ENCODE measurements around the gene AZIN2.

AZIN2 gene

GRCh38 chr1:33088119-33088906, 7.4 kb downstream of the AZIN2 start:
- Histone ChIP-seq H3K4me1 (ENCODE audit: insufficient read depth, low read length, severe bottlenecking) (no peaks in the 10 kb centered on the region), H3K9me3 (ENCODE audit: low read length) (no peaks in the 10 kb centered on the region), H3K27ac (ENCODE audit: low read depth, low read length, poor library complexity, severe bottlenecking) (no peak overlapping the region), H3K4me3 (ENCODE audit: low read depth, low read length, poor library complexity, severe bottlenecking) (no peak overlapping the region), H3K9ac (ENCODE audit: low read length) (no peak overlapping the region), H3K79me2 (ENCODE audit: insufficient read depth, low read length) (no peaks in the 10 kb centered on the region), H3K4me2 (ENCODE audit: low read length) (no peak overlapping the region), H3K36me3 (ENCODE audit: insufficient read depth, low read length) (no peaks in the 10 kb centered on the region), H2AFZ (ENCODE audit: low read length) (no peak overlapping the region), H3K9me2 (ENCODE audit: low read depth, low read length) (no peaks in the 10 kb centered on the region), H4K20me1 (ENCODE audit: insufficient read depth, low read length) (no peaks in the 10 kb centered on the region), H3K27me3 (ENCODE audit: insufficient read depth, low read length) (no peaks in the 10 kb centered on the region), H3F3A (ENCODE audit: insufficient read depth, low read length) (no peaks in the 10 kb centered on the region)
- TF ChIP-seq EZH2 (IDR thresholded peaks at IDR 0.05; ENCODE audit: borderline replicate concordance, low read length) (no peak), CTCF (IDR thresholded peaks at IDR 0.05; ENCODE audit: low read length) (no peak)

- H2AFZ ChIP-seq (ENCODE audit: low read length): no peak overlapping the region
- no peak overlapping the region for H3K27ac ChIP-seq (ENCODE audit: low read depth, low read length, poor library complexity, severe bottlenecking)
- H3K36me3 ChIP-seq (ENCODE audit: insufficient read depth, low read length): no peaks in the 10 kb centered on the region
- no peaks in the 10 kb centered on the region for H3K27me3 ChIP-seq (ENCODE audit: insufficient read depth, low read length)
- H3K4me3 ChIP-seq (ENCODE audit: low read depth, low read length, poor library complexity, severe bottlenecking): no peak overlapping the region
- H3K9me3 ChIP-seq (ENCODE audit: low read length): no peaks in the 10 kb centered on the region
- H3K4me1 ChIP-seq (ENCODE audit: insufficient read depth, low read length, severe bottlenecking): no peaks in the 10 kb centered on the region
- H3K9ac ChIP-seq (ENCODE audit: low read length): no peak overlapping the region
- no peak for TF ChIP-seq CTCF (IDR thresholded peaks at IDR 0.05; ENCODE audit: low read length)
- no peak for TF ChIP-seq EZH2 (IDR thresholded peaks at IDR 0.05; ENCODE audit: borderline replicate concordance, low read length)
- no peaks in the 10 kb centered on the region for H3K9me2 ChIP-seq (ENCODE audit: low read depth, low read length)
- no peaks in the 10 kb centered on the region for H4K20me1 ChIP-seq (ENCODE audit: insufficient read depth, low read length)
- no peak overlapping the region for H3K4me2 ChIP-seq (ENCODE audit: low read length)
- H3K79me2 ChIP-seq (ENCODE audit: insufficient read depth, low read length): no peaks in the 10 kb centered on the region
- no peaks in the 10 kb centered on the region for H3F3A ChIP-seq (ENCODE audit: insufficient read depth, low read length)
These were observed 8.5 kb downstream of the AZIN2 start for GRCh38 chr1:33089457-33089856.

GRCh38 chr1:33092438-33092837, 11.5 kb downstream of the AZIN2 start:
- Histone ChIP-seq H3K36me3 (ENCODE audit: insufficient read depth, low read length) (no peaks in the 10 kb centered on the region), H3K27ac (ENCODE audit: low read depth, low read length, poor library complexity, severe bottlenecking) (no peak overlapping the region), H3K79me2 (ENCODE audit: insufficient read depth, low read length) (no peaks in the 10 kb centered on the region), H3K9me2 (ENCODE audit: low read depth, low read length) (no peaks in the 10 kb centered on the region), H3F3A (ENCODE audit: insufficient read depth, low read length) (no peaks in the 10 kb centered on the region), H2AFZ (ENCODE audit: low read length) (no peak overlapping the region), H3K27me3 (ENCODE audit: insufficient read depth, low read length) (no peaks in the 10 kb centered on the region), H3K4me1 (ENCODE audit: insufficient read depth, low read length, severe bottlenecking) (no peaks in the 10 kb centered on the region), H3K9me3 (ENCODE audit: low read length) (no peaks in the 10 kb centered on the region), H3K9ac (ENCODE audit: low read length) (no peak overlapping the region), H4K20me1 (ENCODE audit: insufficient read depth, low read length) (no peaks in the 10 kb centered on the region), H3K4me3 (ENCODE audit: low read depth, low read length, poor library complexity, severe bottlenecking) (no peak overlapping the region), H3K4me2 (ENCODE audit: low read length) (no peak overlapping the region)
- TF ChIP-seq EZH2 (IDR thresholded peaks at IDR 0.05; ENCODE audit: borderline replicate concordance, low read length) (no peak), CTCF (IDR thresholded peaks at IDR 0.05; ENCODE audit: low read length) (no peak)
